Smooth muscle cell of bladder (primary cell): ENCODE data around the gene CAMLG. TPM values are rescaled to one million over a fixed set of nuclear protein-coding genes. Genes with fewer than 3 reads are reported as not detected.

Source experiments
- total RNA-seq: library from RNA; depleted of rRNA; stranded (reverse); fragments of >200 nt; gene quantifications from 2 replicates; pipeline ENCODE4 v1.2.3, GENCODE V29; 2014

CAMLG gene
- 46.4 and 48.2 TPM in 2 replicates for total RNA-seq

GRCh38 chr5:134738133-134738962 is at the start of gene CAMLG:
Gene CAMLG (plus strand): TSS chr5:134738548. CDS start chr5:134738621, 73 bp downstream.

GRCh38 chr5:134758504-134759341 is 20.4 kb downstream of the CAMLG start, which contains the start of gene DDX46:
Gene DDX46 (plus strand): TSS chr5:134758779. CDS start chr5:134758939, 160 bp downstream.

Other genes starting within 250 kb of the CAMLG start
- 18.6 and 19.7 TPM in 2 replicates for gene JADE2, start 212.9 kb upstream of the CAMLG start, total RNA-seq
- gene SAR1B, start 105.7 kb upstream of the CAMLG start, total RNA-seq: 77.4 and 108 TPM in 2 replicates
- gene SEC24A, start 89.8 kb upstream of the CAMLG start, total RNA-seq: 16.9 and 21.0 TPM in 2 replicates
- gene DDX46, start 20.2 kb downstream of the CAMLG start, total RNA-seq: 14.8 and 14.9 TPM in 2 replicates
- gene C5orf24, start 107.4 kb downstream of the CAMLG start, total RNA-seq: 28.4 and 32.3 TPM in 2 replicates
- 141 and 192 TPM in 2 replicates for gene TXNDC15, start 135.8 kb downstream of the CAMLG start, total RNA-seq
- 2.3 and 3.7 TPM in 2 replicates for gene PCBD2, start 166.6 kb downstream of the CAMLG start, total RNA-seq
- gene CATSPER3, start 229.4 kb downstream of the CAMLG start, total RNA-seq: 0.09 and 0.14 TPM in 2 replicates